ENCODE results near the gene PTPN23. TPM values are rescaled to one million over a fixed set of nuclear protein-coding genes. Genes with fewer than 3 reads are reported as not detected.
A peak's percentile ranks its signal among the peaks of the same experiment; 100 is the strongest.

The PTPN23 gene
- total and polyA plus RNA-seq, 2 experiments from 2014 or later: 14.3 to 48.8 TPM

- H3K79me2 ChIP-seq (replicated peaks; ENCODE audit: insufficient read depth): no peaks in the 10 kb centered on the region
- Mint-ChIP-seq H3K9me3 (no peaks in the 10 kb centered on the region), H3K4me1 (peaks cover 2% of the 10 kb centered on the region; the same call in 2 of the 3 replicates), H3K27ac (no peak overlapping the region), H3K36me3 (ENCODE audit: low read depth) (peaks cover 24% of the 10 kb centered on the region), H3K4me3 (no peak overlapping the region), H3K27me3 (ENCODE audit: insufficient read depth, low read depth, poor library complexity) (peaks cover 2% of the 10 kb centered on the region)
- H3K36me3 ChIP-seq (ENCODE audit: insufficient read depth): no peaks in the 10 kb centered on the region
- H2AFZ ChIP-seq: no peak overlapping the region
- DNase-seq (ENCODE audit: low spot score): peak; percentile 22
- H4K20me1 ChIP-seq (replicated peaks; ENCODE audit: insufficient read depth): no peaks in the 10 kb centered on the region
- no peaks in the 10 kb centered on the region for H3K9me2 ChIP-seq (ENCODE audit: insufficient read depth)
- no peaks in the 10 kb centered on the region for H3K4me1 ChIP-seq (ENCODE audit: insufficient read depth)
- peak; percentile 45 for ATAC-seq
- H3K4me3 ChIP-seq: no peak overlapping the region
- H3F3A ChIP-seq (replicated peaks; ENCODE audit: low read depth): no peaks in the 10 kb centered on the region
- H3K4me2 ChIP-seq: no peak overlapping the region
- no peak for TF ChIP-seq ETS1 (IDR thresholded peaks at IDR 0.05)
- no peak for TF ChIP-seq EZH2phosphoT487 (IDR thresholded peaks at IDR 0.05; ENCODE audit: unreplicated experiment)
- TF ChIP-seq CTCF (conservative IDR thresholded peaks at IDR 0.05; ENCODE audit: low read depth in 2 of 2): no peak
- TF ChIP-seq ZNF331 (CRISPR knock-in tag; IDR thresholded peaks at IDR 0.05; ENCODE audit: low read depth): no peak
- no peak for TF ChIP-seq POLR2AphosphoS5 (IDR thresholded peaks at IDR 0.05; ENCODE audit: low read depth)
- TF ChIP-seq CREB1 (CRISPR knock-in tag; IDR thresholded peaks at IDR 0.05; ENCODE audit: low read depth): no peak
- TF ChIP-seq JUNB (IDR thresholded peaks at IDR 0.05; ENCODE audit: unreplicated experiment): no peak
- TF ChIP-seq REST (IDR thresholded peaks at IDR 0.05; ENCODE audit: unreplicated experiment): no peak
- no peak for TF ChIP-seq STAT1 (IDR thresholded peaks at IDR 0.05; ENCODE audit: unreplicated experiment)
- TF ChIP-seq NANOG (IDR thresholded peaks at IDR 0.05; ENCODE audit: borderline replicate concordance): no peak
- TF ChIP-seq EZH2 (IDR thresholded peaks at IDR 0.05; ENCODE audit: low read depth, unreplicated experiment): no peak
- no peak for TF ChIP-seq ZNF114 (CRISPR knock-in tag; IDR thresholded peaks at IDR 0.05)
- TF ChIP-seq ZNF462 (CRISPR knock-in tag; IDR thresholded peaks at IDR 0.05): no peak
- no peaks in the 10 kb centered on the region for H3K27me3 ChIP-seq (ENCODE audit: insufficient read depth)
- no peak overlapping the region; the same call in 1 of the 2 replicates for H3K27ac ChIP-seq (ENCODE audit: low read depth)
Observed at GRCh38 chr3:47347217-47347801, 33.5 kb upstream of the PTPN23 start.

Measured in GM23338 (cell line).